GM12878 (cell line): Measurements from ENCODE around the gene PGBD4. TPM values are rescaled to one million over a fixed set of nuclear protein-coding genes. Genes with fewer than 3 reads are reported as not detected.

Source experiments
- ATAC-seq: fragments of 200-7000 bp; cut with Tn5 transposase; 3 replicates; pipeline ENCODE4 v1.9.1; 2020; ENCODE audit warnings: mild to moderate bottlenecking, moderate library complexity
- BruUV-seq: library from RNA; stranded (reverse); fragments of 400-500 nt; replicated peaks from 2 replicates; lab custom pipeline; 2021; lab: Mats Ljungman, UMichigan
- CTCF ChIA-PET: fragments of 300-600 bp; sonication (Branson Sonifier 250); formaldehyde crosslinking; extraction: SDS; loops from one replicate; lab custom pipeline; 2021; ENCODE audit warnings: inconsistent platforms; lab: Yijun Ruan, JAX
- POLR2A ChIA-PET: fragments of 350-600 bp; formaldehyde crosslinking; extraction: SDS; loops from one replicate; lab custom pipeline; 2021; ENCODE audit warnings: inconsistent platforms; lab: Charles Lee
- RAD21 ChIA-PET: fragments of 300-600 bp; sonication (Branson Sonifier 250); formaldehyde crosslinking; loops from one replicate; lab custom pipeline; 2023; ENCODE audit warnings: antibody characterized with exemption; ENCODE audit not compliant: unreplicated experiment; lab: Charles Lee
- SMC1A ChIA-PET: fragments of 300-600 bp; sonication (Branson Sonifier 250); formaldehyde crosslinking; loops from one replicate; lab custom pipeline; 2023; ENCODE audit not compliant: unreplicated experiment, uncharacterized antibody; lab: Charles Lee
- DNase-seq: peaks from one replicate; pipeline ENCODE4 v3.0.0-alpha.2; 2011; ENCODE audit warnings: low read depth, low spot score
- FAIRE-seq: peaks from 3 replicates; lab custom pipeline; 2011; peaks lifted over from hg19 to GRCh38; lab: Jason Lieb, UNC
- H2AFZ ChIP-seq: 2 replicates; pipeline ENCODE4 v1.6.0; 2011; ENCODE audit warnings: low read depth, low read length, control low read depth; ENCODE audit not compliant: control insufficient read depth
- H3K27ac ChIP-seq: 2 replicates; pipeline ENCODE4 v1.5.1; 2011; ENCODE audit warnings: control low read depth; ENCODE audit not compliant: control insufficient read depth, insufficient read depth
- H3K27me3 ChIP-seq, 2 experiments: replicated peaks in 1 of 2; 2 replicates each; pipeline versions ENCODE4 v1.6.0 to v1.6.1; 2011; ENCODE audit warnings: low read length in 1 of 2; ENCODE audit not compliant: control insufficient read depth in 2 of 2, insufficient read depth in 2 of 2
- H3K36me3 ChIP-seq, 2 experiments: 2 replicates each; pipeline ENCODE4 v1.5.1; 2011; ENCODE audit warnings: low read length in 1 of 2; ENCODE audit not compliant: control insufficient read depth in 2 of 2, insufficient read depth in 2 of 2
- H3K4me1 ChIP-seq: 2 replicates; pipeline ENCODE4 v1.6.1; 2011; ENCODE audit warnings: mild to moderate bottlenecking, low read length, moderate library complexity, mixed read lengths; ENCODE audit not compliant: control insufficient read depth, insufficient read depth
- H3K4me2 ChIP-seq: 2 replicates; pipeline ENCODE4 v1.6.0; 2011; ENCODE audit warnings: control low read depth; ENCODE audit not compliant: control insufficient read depth, insufficient read depth
- H3K4me3 ChIP-seq: fragments of 200-600 bp; sonication (generic); 2 replicates; pipeline ENCODE4 v1.5.1; 2016
- H3K79me2 ChIP-seq: 2 replicates; pipeline ENCODE4 v1.6.0; 2011; ENCODE audit warnings: low read length; ENCODE audit not compliant: control insufficient read depth, insufficient read depth
- H3K9ac ChIP-seq: 2 replicates; pipeline ENCODE4 v1.8.0; 2011; ENCODE audit warnings: low read length, control low read depth, mixed read lengths; ENCODE audit not compliant: control insufficient read depth, insufficient read depth
- H3K9me3 ChIP-seq: replicated peaks from 3 replicates; pipeline ENCODE4 v1.5.1; 2011; ENCODE audit warnings: mild to moderate bottlenecking, low read length; ENCODE audit not compliant: control insufficient read depth, insufficient read depth
- H4K20me1 ChIP-seq: 2 replicates; pipeline ENCODE4 v1.6.0; 2011; ENCODE audit not compliant: control insufficient read depth, insufficient read depth
- BCLAF1 ChIP-seq: fragments of 450-650 bp; IDR thresholded peaks from 2 replicates; pipeline ENCODE4 v1.6.1; 2017; ENCODE audit warnings: antibody characterized with exemption, mild to moderate bottlenecking, moderate library complexity
- CREM ChIP-seq: IDR thresholded peaks from 2 replicates; pipeline ENCODE4 v1.6.1; 2014; ENCODE audit warnings: antibody characterized with exemption, low read depth
- ELK1 ChIP-seq: IDR thresholded peaks from 2 replicates; pipeline ENCODE4 v1.6.1; 2012; ENCODE audit warnings: low read depth, low read length, improper control_type of control experiment
- EP300 ChIP-seq, 2 experiments: fragments of 150-350 bp in 1 of 2; IDR thresholded peaks; 2 replicates each; pipeline ENCODE4 v1.6.1; 2011 to 2012; ENCODE audit warnings: low read depth in 2 of 2, low read length in 2 of 2, borderline replicate concordance in 1 of 2, improper control_type of control experiment in 1 of 2, inconsistent platforms in 1 of 2; ENCODE audit not compliant: control insufficient read depth in 1 of 2
- MYB ChIP-seq: fragments of 150-350 bp; IDR thresholded peaks from 2 replicates; pipeline ENCODE4 v1.6.1; 2014; ENCODE audit warnings: mild to moderate bottlenecking, low read depth, low read length, borderline replicate concordance
- NFYB ChIP-seq: IDR thresholded peaks from 2 replicates; pipeline ENCODE4 v1.6.1; 2011; ENCODE audit warnings: low read depth, mild to moderate bottlenecking, low read length, improper control_type of control experiment, moderate library complexity; ENCODE audit not compliant: insufficient read depth
- POLR2A ChIP-seq: IDR thresholded peaks from 2 replicates; pipeline ENCODE4 v1.6.1; 2011; ENCODE audit warnings: low read depth, mild to moderate bottlenecking, low read length
- SMC3 ChIP-seq: IDR thresholded peaks from 2 replicates; pipeline ENCODE4 v1.6.1; 2011; ENCODE audit warnings: low read length, improper control_type of control experiment, borderline replicate concordance
- USF2 ChIP-seq: IDR thresholded peaks from 2 replicates; pipeline ENCODE4 v1.6.1; 2011; ENCODE audit warnings: low read depth, low read length, improper control_type of control experiment, borderline replicate concordance
- YY1 ChIP-seq: IDR thresholded peaks from 2 replicates; pipeline ENCODE4 v1.6.1; 2011; ENCODE audit warnings: low read depth, mild to moderate bottlenecking, low read length
- WGBS: methylation state at CpG from one replicate; pipeline ENCODE4 v1.1.6; 2016; ENCODE audit warnings: low lambda C conversion rate; ENCODE audit not compliant: insufficient replicate concordance, insufficient coverage; ENCODE audit errors: missing lambda C conversion rate; 5-methylcytosine and 5-hydroxymethylcytosine counted together
- in situ Hi-C: fragments of 300-500 bp; cut with MboI; formaldehyde crosslinking; loops from 9 replicates; pipeline ENCODE4 v1.14.3; 2018; ENCODE audit warnings: mixed read lengths
- intact Hi-C: fragments of 100-400 bp; cut with micrococcal nuclease; formaldehyde crosslinking; loops from one replicate; pipeline ENCODE4 v1.14.2; 2022; ENCODE audit not compliant: unreplicated experiment
- polyA plus RNA-seq, 11 experiments: library from polyadenylated mRNA; depleted of rRNA in 4 of 11; unstranded in 6 of 11; stranded (reverse) in 5 of 11; fragments of >200 nt; fragmentation: Nextera tagmentation in 4 of 11; fragmentation: Illumina TruSeq in 1 of 11; extraction: Ambion mirVana in 4 of 11; extraction: Trizol in 1 of 11; gene quantifications; 1 replicate in 1 of 11; 2 replicates in 10 of 11; pipeline versions ENCODE4 v1.2.1 to v1.2.3, GENCODE V29; 2011 to 2016; ENCODE audit warnings: inconsistent platforms in 2 of 11, missing spikeins in 2 of 11, low read depth in 1 of 11
- total RNA-seq, 4 experiments: library from RNA; depleted of rRNA in 3 of 4; stranded (reverse); fragments of >200 nt in 3 of 4; fragmentation: Illumina TruSeq in 1 of 4; extraction: Trizol in 1 of 4; gene quantifications; 2 replicates each; pipeline versions ENCODE4 v1.2.1 to v1.2.3, GENCODE V29; 2013 to 2021
- TF ChIP-seq, protein P1 (sequence below): IDR thresholded peaks from 2 replicates; pipeline ENCODE4 v1.6.1; 2011; ENCODE audit warnings: mild to moderate bottlenecking, low read depth, low read length, moderate library complexity; ENCODE audit not compliant: insufficient replicate concordance
- TF ChIP-seq, protein P2 (sequence below): IDR thresholded peaks from 2 replicates; pipeline ENCODE4 v1.6.1; 2012; ENCODE audit warnings: low read length, inconsistent platforms
- TF ChIP-seq, protein P3 (sequence below): fragments of 450-650 bp; IDR thresholded peaks from 2 replicates; pipeline ENCODE4 v1.6.1; 2017; ENCODE audit warnings: low read depth, mild to moderate bottlenecking, moderate library complexity

The PGBD4 gene
- total and polyA plus RNA-seq, 10 of the 15 experiments (the other 5 are each of a cell fraction or from before 2014, with no cell fraction given): 1.2 to 5.8 (median 2.8) TPM

DNA sequence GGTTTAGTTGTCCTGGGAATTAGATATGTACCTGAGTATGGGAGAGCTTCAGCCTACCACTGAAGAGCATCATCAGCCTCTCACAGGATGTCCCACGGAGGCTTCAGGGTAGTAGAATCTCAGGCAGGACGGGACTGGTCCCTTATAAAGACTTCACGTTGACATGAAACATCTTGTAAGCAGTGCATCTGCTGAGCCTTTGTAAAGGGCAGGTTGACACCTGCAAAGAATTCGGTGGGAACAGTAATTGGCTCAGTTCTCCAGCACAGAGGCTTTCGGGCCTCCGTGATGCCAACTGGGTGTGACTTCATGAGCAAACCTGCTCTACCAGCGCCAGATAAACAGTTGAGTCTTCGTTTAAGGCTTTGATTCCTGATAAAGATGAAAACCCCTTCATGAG is 35.9 kb upstream of the PGBD4 start:
- H3K27me3 ChIP-seq: no peaks in the 10 kb centered on the region
- TF ChIP-seq, protein P1, sequence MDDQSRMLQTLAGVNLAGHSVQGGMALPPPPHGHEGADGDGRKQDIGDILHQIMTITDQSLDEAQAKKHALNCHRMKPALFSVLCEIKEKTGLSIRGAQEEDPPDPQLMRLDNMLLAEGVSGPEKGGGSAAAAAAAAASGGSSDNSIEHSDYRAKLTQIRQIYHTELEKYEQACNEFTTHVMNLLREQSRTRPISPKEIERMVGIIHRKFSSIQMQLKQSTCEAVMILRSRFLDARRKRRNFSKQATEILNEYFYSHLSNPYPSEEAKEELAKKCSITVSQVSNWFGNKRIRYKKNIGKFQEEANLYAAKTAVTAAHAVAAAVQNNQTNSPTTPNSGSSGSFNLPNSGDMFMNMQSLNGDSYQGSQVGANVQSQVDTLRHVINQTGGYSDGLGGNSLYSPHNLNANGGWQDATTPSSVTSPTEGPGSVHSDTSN: no peak
- TF ChIP-seq EP300 (IDR thresholded peaks at IDR 0.05; ENCODE audit: borderline replicate concordance in 1 of 2, control insufficient read depth in 1 of 2, low read depth in 2 of 2, low read length in 2 of 2): no peak
- no peak for TF ChIP-seq BCLAF1
- no peak for TF ChIP-seq ELK1
- no peak for TF ChIP-seq MYB
- TF ChIP-seq YY1: no peak
- TF ChIP-seq NFYB: no peak
- TF ChIP-seq, protein P2, sequence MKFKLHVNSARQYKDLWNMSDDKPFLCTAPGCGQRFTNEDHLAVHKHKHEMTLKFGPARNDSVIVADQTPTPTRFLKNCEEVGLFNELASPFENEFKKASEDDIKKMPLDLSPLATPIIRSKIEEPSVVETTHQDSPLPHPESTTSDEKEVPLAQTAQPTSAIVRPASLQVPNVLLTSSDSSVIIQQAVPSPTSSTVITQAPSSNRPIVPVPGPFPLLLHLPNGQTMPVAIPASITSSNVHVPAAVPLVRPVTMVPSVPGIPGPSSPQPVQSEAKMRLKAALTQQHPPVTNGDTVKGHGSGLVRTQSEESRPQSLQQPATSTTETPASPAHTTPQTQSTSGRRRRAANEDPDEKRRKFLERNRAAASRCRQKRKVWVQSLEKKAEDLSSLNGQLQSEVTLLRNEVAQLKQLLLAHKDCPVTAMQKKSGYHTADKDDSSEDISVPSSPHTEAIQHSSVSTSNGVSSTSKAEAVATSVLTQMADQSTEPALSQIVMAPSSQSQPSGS: no peak
- no peak for TF ChIP-seq POLR2A
- TF ChIP-seq USF2: no peak
- TF ChIP-seq CREM: no peak
- TF ChIP-seq, protein P3, sequence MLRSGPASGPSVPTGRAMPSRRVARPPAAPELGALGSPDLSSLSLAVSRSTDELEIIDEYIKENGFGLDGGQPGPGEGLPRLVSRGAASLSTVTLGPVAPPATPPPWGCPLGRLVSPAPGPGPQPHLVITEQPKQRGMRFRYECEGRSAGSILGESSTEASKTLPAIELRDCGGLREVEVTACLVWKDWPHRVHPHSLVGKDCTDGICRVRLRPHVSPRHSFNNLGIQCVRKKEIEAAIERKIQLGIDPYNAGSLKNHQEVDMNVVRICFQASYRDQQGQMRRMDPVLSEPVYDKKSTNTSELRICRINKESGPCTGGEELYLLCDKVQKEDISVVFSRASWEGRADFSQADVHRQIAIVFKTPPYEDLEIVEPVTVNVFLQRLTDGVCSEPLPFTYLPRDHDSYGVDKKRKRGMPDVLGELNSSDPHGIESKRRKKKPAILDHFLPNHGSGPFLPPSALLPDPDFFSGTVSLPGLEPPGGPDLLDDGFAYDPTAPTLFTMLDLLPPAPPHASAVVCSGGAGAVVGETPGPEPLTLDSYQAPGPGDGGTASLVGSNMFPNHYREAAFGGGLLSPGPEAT: no peak
- no peak for TF ChIP-seq SMC3
- TF ChIP-seq, all 136 proteins: peak for 0
- RAD21 ChIA-PET: interaction anchor here (1.2 kb wide), 1 partner anchor 144 kb away, joined by 3 read pairs; the partner anchor contains the start of gene KATNBL1
- no peak overlapping the region for H3K4me2 ChIP-seq
- H3K27ac ChIP-seq: no peak overlapping the region
- WGBS: 85% methylated on average over 8 of the region's 8 CpGs
- CTCF ChIA-PET: interaction anchor here (0.7 to 1.3 kb wide), 3 partner anchors 55 to 522 kb away, joined by 3 read pairs; no protein-coding TSS in a partner anchor
- no peak overlapping the region for H3K4me3 ChIP-seq
- DNase-seq (no peak), FAIRE-seq (no peak), ATAC-seq (no peak)
- SMC1A ChIA-PET: interaction anchor here (0.5 to 1.4 kb wide), 2 partner anchors 43 to 143 kb away, joined by 3 read pairs; no protein-coding TSS in a partner anchor
- H3K9me3 ChIP-seq: no peaks in the 10 kb centered on the region
- in situ Hi-C loops: loop anchor here (5.0 to 25.0 kb wide), 2 partner anchors 151 to 521 kb away; partner anchors contain the start of gene GOLGA8B
- no peaks in the 10 kb centered on the region for H3K36me3 ChIP-seq
- no peak overlapping the region for H3K9ac ChIP-seq
- BruUV-seq: no TSS peak
- POLR2A ChIA-PET: no interaction called here
- no peaks in the 10 kb centered on the region for H3K4me1 ChIP-seq
- no peaks in the 10 kb centered on the region for H4K20me1 ChIP-seq
- intact Hi-C loops: loop anchor here (10.0 kb wide), 1 partner anchor 519 kb away; the partner anchor contains the start of gene GOLGA8B
- H2AFZ ChIP-seq: no peak overlapping the region
- no peaks in the 10 kb centered on the region for H3K79me2 ChIP-seq
